Heart right ventricle (tissue), 16 donors: ENCODE data around the gene KLHL30. TPM values are rescaled to one million over a fixed set of nuclear protein-coding genes. Genes with fewer than 3 reads are reported as not detected.
A peak's percentile ranks its signal among the peaks of the same experiment; 100 is the strongest.

Experiments
- ATAC-seq, 8 donors: fragments of 200-7000 bp; cut with Tn5 transposase; one replicate each; pipeline ENCODE4 v1.9.1; 2020; ENCODE audit warnings: mild to moderate bottlenecking in 8 of 8, moderate library complexity in 8 of 8, moderate number of reproducible peaks in 1 of 8
- DNase-seq, 2 donors: peaks; one replicate each; pipeline ENCODE4 v3.0.0-alpha.2; 2020
- H3K27ac ChIP-seq, 10 donors: fragments of 200-600 bp; sonication (generic) in 2 of 10; one replicate each; pipeline versions ENCODE4 v1.5.0 to v1.8.0; 2020 to 2022; ENCODE audit warnings: mild to moderate bottlenecking in 3 of 10
- H3K27me3 ChIP-seq, 7 donors: fragments of 200-600 bp; one replicate each; pipeline ENCODE4 v1.8.0; 2021 to 2022; ENCODE audit warnings: mild to moderate bottlenecking in 2 of 7
- H3K36me3 ChIP-seq, 9 donors: fragments of 200-600 bp; sonication (generic) in 1 of 9; one replicate each; pipeline versions ENCODE4 v1.5.0 to v1.8.0; 2020 to 2022; ENCODE audit warnings: mild to moderate bottlenecking in 2 of 9
- H3K4me1 ChIP-seq, 9 donors: fragments of 200-600 bp; sonication (generic) in 1 of 9; one replicate each; pipeline versions ENCODE4 v1.5.0 to v1.8.0; 2020 to 2022; ENCODE audit warnings: mild to moderate bottlenecking in 4 of 9
- H3K4me3 ChIP-seq, 10 donors: fragments of 200-600 bp; sonication (generic) in 2 of 10; one replicate each; pipeline versions ENCODE4 v1.5.0 to v1.8.0; 2020 to 2022; ENCODE audit warnings: mild to moderate bottlenecking in 7 of 10, moderate library complexity in 2 of 10
- H3K9me3 ChIP-seq, 11 donors: fragments of 200-600 bp in 10 of 11; sonication (generic) in 2 of 11; one replicate each; pipeline versions ENCODE4 v1.5.0 to v1.8.0; 2013 to 2022; ENCODE audit warnings: mild to moderate bottlenecking in 2 of 11, control low read depth in 1 of 11, moderate library complexity in 1 of 11
- WGBS, 2 donors: extraction: QIAGEN DNeasy Blood & Tissue Kit; methylation state at CpG; one replicate each; pipeline ENCODE4 v1.1.7; 2013; ENCODE audit warnings: inconsistent platforms in 1 of 2; 5-methylcytosine and 5-hydroxymethylcytosine counted together
- intact Hi-C, 10 donors: fragments of 100-400 bp; cut with DNase I; formaldehyde crosslinking; loops; one replicate each; pipeline versions ENCODE4 v1.11.1 to v1.14.2; 2022
- polyA plus RNA-seq, 2 donors: library from polyadenylated mRNA; stranded (reverse); fragments of 200-250 nt; gene quantifications; one replicate each; pipeline ENCODE4 v1.2.3, GENCODE V29; 2013
- total RNA-seq, 10 donors: library from RNA; stranded (reverse); fragmentation: NEBNext Ultra II Directional in 3 of 10; extraction: Animal tissue kit (Norgen Biotek cat#: 25700) in 3 of 10; gene quantifications; one replicate each; pipeline versions ENCODE4 v1.2.1 to v1.2.4, GENCODE V29; 2021 to 2023
- TF ChIP-seq, protein P1 (sequence below), 9 donors: fragments of 200-600 bp; sonication (generic) in 2 of 9; IDR thresholded peaks; one replicate each; pipeline versions ENCODE4 v1.5.0 to v1.8.0; 2021 to 2022; ENCODE audit warnings: antibody characterized with exemption in 9 of 9, mild to moderate bottlenecking in 5 of 9, moderate library complexity in 1 of 9
- donor health status: Arrhythmogenic right ventricular cardiomyopathy.
- donor health status: ischemic (EF 13 %, LVEDD 7.1; RV severe dilation, severe dysfunction).
- donor health status: healthy with polysubstance abuse.
- donor health status: DM: no; HTN: yes; CAD: no.
- donor health status: DM: no; HTN: no; CAD: no.
- donor health status: ischemic (EF 25% LVEDD 6.9; RV normal size, moderate dysfunction).
- donor health status: ischemic (EF 25% LVEDD 5.7; RV mildly dilated, moderate dysfunction).
- donor health status: healthy.
- donor health status: DM: yes; HTN: yes; CAD: no.
- donor health status: Ischemic cardiomyopathy.
- donor health status: ischemic (EF 35%, LVEDD 5.7; RV mildly dilated, moderate dysfunction).
- donor health status: nonischemic (EF 11% LVEDD 7.7; RV severe dilation, severe dysfunction).
- donor health status: DM: yes; HTN: yes; CAD: no.
- donor health status: PGD.
- donor health status: ischemic (EF 29% LVEDD 5.4; RV normal size, mild dysfunction).
- donor health status: nonischemic (EF 23%, LVEDD 6.1; RV moderate dilation, normal function).

KLHL30 gene
- total and polyA plus RNA-seq, 12 donors: 3.0 to 30.1 (median 25.9) TPM

DNA sequence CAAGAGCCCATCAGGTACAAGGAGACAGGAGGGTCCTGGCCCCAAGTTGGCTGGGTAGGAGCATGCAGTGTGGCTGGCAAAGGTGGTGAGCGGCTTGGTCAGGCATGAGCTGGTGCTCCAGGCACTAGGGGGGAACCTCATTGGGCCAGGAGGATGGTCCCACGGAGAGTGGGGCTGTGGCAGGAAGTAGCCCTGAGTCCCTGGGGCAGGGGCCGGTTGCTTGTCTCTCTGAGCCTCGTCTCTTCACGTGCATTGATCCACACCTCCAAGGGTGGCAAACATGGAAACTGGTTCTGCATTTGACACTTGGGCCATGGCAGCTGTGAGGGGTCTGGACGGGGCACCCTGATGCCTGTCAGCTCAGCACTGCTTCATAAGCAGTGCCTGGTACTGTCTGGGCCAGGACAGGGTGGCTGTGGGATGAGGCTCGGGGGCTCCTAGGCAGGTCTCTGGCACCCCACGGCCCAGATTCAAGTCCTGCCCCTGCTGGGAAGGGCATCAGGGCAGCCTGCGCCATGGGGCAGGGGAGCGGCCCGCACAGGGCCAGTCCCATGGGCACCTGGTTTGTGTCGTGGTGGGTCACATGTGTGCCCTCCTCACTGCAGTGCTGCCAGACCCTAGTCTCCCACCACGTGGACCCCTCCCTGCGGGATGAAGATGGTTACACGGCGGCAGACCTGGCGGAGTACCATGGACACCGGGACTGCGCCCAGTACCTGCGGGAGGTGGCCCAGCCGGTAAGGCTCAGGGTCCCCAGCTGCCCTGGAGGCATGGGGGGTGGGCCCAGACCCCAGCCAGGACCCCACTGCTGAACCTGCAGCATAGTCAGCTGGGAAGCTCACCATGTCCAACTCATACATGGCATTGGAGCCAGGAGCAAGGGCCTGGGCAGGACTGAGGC lies 21.9 kb upstream of the KLHL30 start:
- intact Hi-C loops: no loop called here
- no peaks in the 10 kb centered on the region for H3K36me3 ChIP-seq
- 88 to 89% methylated on average over 21 of the region's 21 CpGs for WGBS, 2 donors
- TF ChIP-seq, protein P1, sequence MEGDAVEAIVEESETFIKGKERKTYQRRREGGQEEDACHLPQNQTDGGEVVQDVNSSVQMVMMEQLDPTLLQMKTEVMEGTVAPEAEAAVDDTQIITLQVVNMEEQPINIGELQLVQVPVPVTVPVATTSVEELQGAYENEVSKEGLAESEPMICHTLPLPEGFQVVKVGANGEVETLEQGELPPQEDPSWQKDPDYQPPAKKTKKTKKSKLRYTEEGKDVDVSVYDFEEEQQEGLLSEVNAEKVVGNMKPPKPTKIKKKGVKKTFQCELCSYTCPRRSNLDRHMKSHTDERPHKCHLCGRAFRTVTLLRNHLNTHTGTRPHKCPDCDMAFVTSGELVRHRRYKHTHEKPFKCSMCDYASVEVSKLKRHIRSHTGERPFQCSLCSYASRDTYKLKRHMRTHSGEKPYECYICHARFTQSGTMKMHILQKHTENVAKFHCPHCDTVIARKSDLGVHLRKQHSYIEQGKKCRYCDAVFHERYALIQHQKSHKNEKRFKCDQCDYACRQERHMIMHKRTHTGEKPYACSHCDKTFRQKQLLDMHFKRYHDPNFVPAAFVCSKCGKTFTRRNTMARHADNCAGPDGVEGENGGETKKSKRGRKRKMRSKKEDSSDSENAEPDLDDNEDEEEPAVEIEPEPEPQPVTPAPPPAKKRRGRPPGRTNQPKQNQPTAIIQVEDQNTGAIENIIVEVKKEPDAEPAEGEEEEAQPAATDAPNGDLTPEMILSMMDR (IDR thresholded peaks at IDR 0.05): no peak
- DNase-seq (peak in 1 of 2 donors; percentile 8), ATAC-seq (peak in 1 of 8 donors; percentile 14)
- H3K9me3 ChIP-seq: peaks cover 0 to 20% (median 8%) of the 10 kb centered on the region in 11 donors
- H3K4me1 ChIP-seq: peaks cover 0 to 8% (median 0%) of the 10 kb centered on the region in 9 donors
- H3K27me3 ChIP-seq: peaks cover 0 to 38% (median 24%) of the 10 kb centered on the region in 7 donors
- no peak overlapping the region for H3K4me3 ChIP-seq
- no peak overlapping the region for H3K27ac ChIP-seq

DNA sequence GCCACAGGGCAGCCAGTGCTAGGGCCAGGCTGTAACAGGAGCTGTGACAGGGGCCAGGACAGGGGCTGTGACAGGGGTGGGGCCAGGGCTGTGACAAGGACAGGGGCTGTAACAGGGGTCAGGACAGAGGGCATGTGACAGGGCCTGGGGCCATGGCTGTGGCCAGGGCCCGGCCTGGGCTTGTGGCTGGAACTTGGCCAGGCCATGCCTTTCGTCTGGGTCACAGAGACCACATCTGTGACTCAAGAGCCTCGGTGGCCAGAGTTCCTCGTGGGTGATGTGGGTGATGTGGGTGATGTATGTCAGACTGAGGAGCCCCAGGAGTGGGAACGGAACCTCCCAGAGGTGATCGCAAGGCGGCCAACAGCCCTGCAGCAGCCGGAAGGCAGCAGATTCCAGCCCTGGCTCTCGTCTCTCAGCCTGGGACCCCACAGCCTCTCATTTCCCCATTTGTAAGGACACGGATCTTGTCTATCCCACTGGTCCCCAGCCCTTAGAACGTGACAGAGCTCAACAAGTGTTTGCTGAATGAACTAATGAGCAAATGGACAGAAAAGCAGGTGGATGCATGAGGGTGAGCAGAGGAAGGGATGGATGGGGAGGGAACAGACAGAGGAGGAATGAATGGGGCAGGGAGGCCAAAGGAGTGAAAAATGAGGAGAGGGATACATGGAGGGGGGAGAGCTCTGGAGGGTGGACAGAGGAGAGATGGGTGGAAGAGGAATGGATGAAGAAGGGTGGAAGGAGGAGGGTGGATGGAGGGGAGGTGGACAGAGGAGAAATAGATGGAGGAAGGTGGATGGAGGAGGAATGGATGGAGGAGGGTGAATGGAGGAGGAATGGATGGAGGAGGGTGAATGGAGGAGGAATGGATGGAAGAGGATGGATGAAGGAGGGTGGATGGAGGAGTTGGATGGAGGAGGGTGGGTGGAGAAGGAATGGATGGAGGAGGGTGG lies 21.0 kb upstream of the KLHL30 start:
- peak in 1 of 8 donors; percentile 11 for ATAC-seq
- H3K36me3 ChIP-seq: no peaks in the 10 kb centered on the region
- TF ChIP-seq, protein P1 (IDR thresholded peaks at IDR 0.05): no peak
- WGBS, 2 donors: 74% methylated on average over 11 of the region's 11 CpGs
- DNase-seq: no peak
- no peak overlapping the region for H3K27ac ChIP-seq
- peaks cover 0 to 38% (median 24%) of the 10 kb centered on the region in 7 donors for H3K27me3 ChIP-seq
- intact Hi-C loops: no loop called here
- H3K9me3 ChIP-seq: peaks cover 0 to 11% (median 3%) of the 10 kb centered on the region in 11 donors
- H3K4me3 ChIP-seq: no peak overlapping the region
- peaks cover 0 to 8% (median 0%) of the 10 kb centered on the region in 9 donors for H3K4me1 ChIP-seq

DNA sequence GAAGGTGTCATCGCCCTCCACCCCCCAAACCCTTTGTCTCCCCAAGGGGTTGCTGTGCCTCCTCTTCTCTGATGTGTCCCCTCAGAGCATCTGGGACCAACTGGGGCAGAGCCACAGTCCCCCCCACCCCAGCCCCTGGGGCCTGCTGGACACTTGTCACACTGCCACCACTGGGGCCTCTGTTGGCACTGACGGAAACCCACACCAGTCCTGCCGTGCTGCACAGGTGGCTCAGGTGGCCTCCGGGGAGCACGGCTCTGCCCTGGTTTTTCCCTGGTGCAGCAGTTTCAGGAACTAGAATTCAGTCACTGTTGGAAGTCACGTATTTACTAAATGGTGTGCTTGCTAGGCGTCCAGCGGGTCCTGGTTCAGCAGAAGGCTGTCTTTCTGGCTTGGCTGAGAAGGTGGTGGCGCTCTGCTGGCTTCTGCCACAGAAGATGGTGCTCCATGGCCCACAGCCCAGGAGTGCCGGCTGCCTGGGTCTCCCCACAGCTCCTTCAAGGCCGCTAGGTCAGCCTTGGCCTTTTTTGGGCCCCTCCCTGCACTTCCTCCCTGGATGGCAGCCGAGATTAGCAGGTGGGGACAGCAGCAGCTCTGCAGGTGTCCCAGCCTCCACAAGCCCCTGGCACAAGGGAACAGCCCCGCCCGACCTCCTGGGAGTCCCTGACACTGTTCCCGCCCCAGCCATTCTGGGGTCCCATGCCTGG lies 18.6 kb upstream of the KLHL30 start:
- intact Hi-C loops: loop anchor here in 1 of 10 donors (2.0 kb wide), 1 partner anchor 143 kb away; no protein-coding TSS in a partner anchor
- Histone ChIP-seq H3K27ac (no peak overlapping the region), H3K36me3 (no peaks in the 10 kb centered on the region), H3K4me1 (peaks cover 0 to 8% (median 0%) of the 10 kb centered on the region in 9 donors), H3K27me3 (peaks cover 0 to 37% (median 24%) of the 10 kb centered on the region in 7 donors), H3K4me3 (no peak overlapping the region), H3K9me3 (no peaks in the 10 kb centered on the region)
- TF ChIP-seq, protein P1 (IDR thresholded peaks at IDR 0.05): no peak
- 64 to 71% methylated on average over 15 of the region's 15 CpGs for WGBS, 2 donors
- ATAC-seq (no peak), DNase-seq (peak in 1 of 2 donors; percentile 7)
